GM21825 (cell line): ENCODE data around the gene NOC4L.

Experiments used
- ATAC-seq: cut with Tn5 transposase; IDR thresholded peaks from one replicate; pipeline ENCODE4 v1.9.1; 2021; ENCODE audit warnings: mild to moderate bottlenecking, moderate library complexity; ENCODE audit not compliant: unreplicated experiment

Gene NOC4L

DNA sequence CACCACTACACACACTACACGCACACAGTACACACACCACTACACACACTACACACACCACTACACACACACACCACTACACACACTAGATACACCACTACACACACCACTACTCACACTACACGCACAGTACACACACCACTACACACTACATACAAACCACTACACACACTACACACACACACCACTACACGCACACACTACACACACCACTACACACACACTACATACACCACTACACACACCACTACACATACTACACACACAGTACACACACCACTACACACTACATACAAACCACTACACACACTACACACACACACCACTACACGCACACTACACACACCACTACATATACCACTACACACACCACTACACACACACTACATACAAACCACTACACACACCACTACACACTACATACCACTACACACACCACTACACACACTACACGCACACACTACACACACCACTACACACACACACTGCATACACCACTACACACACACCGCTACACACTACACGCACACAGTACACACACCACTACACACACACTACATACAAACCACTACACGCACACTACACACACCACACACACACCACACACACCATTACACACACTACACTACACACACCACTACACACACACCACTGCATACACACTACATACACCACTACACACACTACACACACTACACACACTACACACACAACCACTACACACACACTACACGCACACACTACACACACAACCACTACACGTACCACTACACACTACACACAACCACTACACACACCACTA is 11.7 kb downstream of the NOC4L start:
- no peak for ATAC-seq

GRCh38 chr12:132156573-132157325 is 12.5 kb downstream of the NOC4L start:
- no peak for ATAC-seq

- no peak for ATAC-seq
Observed at GRCh38 chr12:132157733-132158409, 13.6 kb downstream of the NOC4L start.

DNA sequence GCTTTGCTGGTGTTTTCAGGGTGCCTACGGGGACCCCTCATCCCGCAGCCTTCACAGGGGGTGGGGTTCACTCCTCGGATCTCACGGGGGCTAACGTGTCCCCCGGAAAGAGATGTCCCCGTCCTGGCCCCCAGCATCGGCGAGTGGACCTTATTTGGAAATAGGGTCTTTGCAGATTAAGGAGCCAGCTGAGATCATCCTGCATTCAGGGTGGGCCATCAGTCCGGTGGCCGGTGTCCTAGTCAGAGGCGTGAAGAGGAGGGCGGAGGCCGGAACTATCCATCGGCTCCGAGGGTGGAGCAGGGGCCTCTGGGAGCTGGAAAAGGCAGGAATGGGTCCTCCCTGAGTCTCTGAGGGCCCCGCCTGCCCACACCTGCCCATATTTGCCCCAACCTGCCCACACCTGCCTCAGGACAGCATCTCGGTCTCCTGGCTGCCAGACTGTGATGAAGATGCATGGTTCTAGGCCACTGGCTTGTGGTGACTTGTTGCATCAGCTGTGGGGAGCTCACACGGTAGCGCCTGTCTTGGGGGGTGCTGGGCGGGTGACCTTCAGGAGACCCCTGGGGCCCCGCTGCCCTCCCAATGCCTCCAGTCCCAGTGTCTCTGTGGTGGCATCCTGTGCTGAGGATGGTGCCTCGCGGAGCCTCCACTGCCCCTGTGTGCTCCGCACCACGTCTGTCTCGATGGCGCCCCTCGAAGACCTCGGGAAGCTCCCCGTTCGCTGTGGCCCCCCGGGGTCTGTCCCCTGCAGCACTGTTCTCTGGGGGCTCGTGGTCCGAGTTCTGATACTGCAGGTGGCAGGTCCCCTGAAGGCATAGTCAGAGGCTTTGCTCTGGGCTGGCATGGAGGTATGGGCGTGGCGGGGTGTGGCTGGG is 14.7 kb downstream of the NOC4L start:
- ATAC-seq: no peak

DNA sequence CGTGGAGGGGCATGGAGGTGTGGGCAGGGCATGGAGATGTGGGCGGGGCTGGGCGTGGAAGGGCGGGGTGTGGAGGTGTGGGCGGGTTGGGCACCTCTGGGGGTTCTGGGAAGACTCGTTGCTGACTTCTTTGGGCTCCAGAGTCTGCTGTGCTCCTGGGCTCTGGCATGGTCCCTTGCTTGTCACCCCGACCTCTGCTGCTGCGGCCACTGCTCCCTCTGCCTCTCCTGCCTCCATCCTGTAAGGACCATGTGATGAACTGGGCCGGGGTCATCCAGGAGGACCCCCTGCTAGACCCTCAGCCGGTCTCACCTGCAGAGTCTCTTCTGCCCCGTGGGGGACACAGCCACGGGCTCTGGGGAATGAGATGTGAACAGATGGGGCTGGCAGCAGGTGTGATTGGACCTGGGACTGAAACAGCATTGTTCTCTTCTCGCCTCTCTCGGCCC is 15.3 kb downstream of the NOC4L start:
- ATAC-seq: no peak

DNA sequence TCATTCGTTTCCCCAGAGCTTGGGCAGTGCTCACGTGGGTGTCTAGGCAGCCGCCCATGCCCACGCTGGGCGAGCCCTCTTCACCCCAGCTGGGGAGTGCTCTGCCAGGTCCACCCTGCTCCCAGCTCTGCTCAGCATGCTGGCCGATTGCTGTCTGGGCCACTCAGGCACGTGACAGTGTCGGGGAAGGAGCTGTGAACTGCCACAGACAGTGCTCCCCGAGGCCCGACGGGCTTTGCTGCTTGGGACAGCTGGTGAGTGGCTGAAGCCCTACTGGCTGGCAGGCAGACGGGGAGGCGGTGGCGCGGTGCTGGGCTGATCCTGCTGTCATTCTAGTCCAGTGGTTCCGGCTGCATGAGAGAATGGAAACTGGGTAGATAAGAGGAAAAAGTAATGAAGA is 15.8 kb downstream of the NOC4L start:
- no peak for ATAC-seq

DNA sequence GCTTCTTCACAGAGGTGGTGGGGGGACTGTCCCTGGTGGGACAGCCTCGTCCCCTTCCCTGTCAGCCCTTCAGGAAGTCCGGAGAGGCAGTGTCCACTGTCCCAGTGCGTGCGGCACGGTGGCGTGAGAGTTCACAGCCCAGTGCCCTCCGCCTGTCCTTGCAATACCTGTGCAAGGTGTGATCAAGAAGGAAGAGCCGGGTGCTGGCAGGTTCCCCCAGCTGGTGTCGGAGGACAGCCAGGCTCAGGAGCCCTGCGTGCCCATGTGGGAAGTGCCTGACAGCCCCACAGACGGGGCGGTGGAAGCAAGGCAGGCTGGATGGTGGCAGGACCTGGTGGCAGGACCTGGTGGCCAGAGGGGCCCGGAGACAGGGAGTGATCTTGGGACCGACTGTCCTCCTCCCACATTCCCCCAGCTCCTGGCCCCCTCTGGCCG is 16.4 kb downstream of the NOC4L start:
- ATAC-seq: no peak

DNA sequence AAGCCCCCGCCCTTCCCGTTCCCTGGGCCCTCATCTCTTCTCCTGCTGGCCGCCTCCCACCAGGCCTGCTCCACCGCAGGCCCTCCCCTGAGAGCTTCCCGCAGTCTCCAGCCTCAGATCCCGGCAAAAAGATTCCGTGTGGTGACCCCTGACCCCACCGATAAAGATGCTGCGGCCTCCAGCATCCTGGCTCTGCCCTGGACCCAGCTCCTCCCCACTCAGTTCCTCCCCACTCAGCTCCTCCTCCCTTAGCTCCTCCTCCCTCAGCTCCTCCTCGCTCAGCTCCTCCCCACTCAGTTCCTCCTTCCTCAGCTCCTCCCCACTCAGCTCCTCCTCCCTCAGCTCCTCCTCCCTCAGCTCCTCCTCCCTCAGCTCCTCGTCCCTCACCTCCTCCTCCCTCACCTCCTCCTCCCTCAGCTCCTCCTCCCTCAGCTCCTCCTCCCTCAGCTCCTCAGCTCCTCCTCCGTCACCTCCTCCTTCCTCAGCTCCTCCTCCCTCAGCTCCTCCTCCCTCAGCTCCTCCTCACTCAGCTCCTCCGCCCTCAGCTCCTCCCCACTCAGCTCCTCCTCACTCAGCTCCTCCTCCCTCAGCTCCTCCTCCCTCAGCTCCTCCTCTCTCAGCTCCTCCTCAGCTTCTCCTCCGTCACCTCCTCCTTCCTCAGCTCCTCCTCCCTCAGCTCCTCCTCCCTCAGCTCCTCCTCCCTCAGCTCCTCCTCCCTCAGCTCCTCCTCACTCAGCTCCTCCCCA is 17.0 kb downstream of the NOC4L start:
- no peak for ATAC-seq

DNA sequence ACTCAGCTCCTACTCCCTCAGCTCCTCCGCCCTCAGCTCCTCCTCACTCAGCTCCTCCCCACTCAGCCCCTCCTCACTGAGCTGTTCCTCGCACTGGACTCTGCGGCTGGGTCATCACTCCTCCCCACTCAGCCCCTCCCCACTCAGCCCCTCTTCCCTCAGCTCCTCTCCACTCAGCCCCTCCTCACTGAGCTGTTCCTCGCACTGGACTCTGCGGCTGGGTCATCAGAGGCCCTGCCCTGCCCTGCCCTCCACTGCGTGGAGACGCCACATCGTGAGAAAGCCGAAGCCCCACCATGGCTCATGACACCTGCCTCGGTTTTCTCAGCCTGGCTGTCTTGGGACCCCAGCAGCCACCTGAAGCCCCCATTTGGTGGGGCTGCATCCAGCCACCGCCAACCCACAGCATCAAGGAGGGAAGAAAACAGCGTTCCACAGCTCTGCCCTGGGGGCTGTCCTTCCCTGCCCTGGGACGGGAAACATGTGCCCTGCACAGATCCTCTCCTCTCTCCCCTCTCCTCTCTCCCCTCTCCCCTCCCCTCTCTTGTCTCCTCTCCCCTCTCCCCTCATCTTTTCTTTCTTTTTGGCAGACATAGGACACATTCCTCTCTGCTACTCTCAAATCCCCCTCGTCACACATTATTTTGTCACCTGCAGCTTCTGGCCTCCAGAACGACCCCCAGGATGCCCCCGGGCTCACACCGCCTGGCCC is 17.7 kb downstream of the NOC4L start:
- no peak for ATAC-seq

DNA sequence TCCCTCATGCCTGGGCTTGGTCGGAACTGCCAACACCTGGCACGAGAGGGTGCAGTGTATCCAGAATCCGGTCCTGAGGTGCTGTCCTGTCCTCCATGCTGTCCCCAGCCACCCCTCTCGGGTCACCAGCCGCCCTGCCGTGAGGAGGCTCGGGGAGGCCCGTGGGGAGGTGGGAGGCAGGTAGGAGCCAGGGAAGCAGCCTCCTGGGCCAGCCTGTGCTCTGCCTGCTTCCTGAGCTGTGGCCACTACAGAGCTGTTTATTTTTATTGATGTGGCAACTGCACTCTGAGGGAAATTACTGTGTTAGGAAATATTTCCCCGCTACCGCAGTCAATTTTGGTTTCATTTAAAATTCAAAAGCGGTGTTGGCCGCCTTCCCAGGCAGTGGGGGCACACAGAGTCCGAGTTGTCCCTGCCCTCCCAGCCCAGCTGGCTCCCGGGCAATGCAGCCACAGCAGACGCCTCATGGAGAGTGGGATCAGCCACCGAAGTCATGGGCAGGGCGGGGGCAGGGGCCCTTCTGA is 18.3 kb downstream of the NOC4L start:
- ATAC-seq: no peak

DNA sequence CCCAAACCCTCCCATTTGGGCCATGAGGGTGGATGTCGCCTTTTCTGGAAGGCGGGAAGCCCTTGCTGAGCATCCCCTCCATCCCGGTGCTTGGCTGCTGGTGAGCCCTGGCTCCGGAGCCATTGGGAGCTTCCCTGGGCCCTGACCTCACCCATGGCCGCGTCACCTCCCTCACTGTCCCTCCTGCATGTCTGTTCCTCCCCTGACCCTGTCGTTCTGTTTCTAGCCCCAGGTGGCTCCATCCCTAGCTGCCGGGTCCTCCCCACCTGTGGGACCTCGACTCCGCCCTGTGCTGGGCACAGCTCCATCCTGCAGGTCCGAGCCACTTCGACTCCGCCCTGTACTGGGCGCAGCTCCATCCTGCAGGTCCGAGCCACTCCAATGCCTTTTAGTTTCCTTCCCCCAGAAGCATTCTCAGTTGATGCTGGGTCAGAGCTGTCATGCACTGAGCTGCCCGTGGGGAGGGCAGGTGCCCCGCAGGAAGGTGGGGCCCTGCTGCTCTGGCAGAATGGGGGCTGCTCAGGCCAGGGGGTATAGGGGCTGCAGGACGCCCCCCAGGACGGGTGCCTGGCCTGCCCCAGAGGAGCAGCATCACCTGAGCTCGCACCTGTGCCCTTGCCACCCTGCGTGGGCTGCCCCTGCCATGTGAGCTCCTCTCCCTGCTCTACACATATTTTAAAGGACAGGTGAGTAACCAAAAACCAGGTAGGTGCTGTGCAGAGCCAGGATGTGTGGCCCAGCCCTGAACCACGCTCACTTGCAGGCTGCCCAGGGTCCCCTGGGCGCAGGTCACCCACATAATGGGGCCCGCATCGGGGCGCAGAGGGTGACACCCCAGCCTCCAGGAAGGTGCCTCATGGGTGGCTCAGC is 19.0 kb downstream of the NOC4L start:
- no peak for ATAC-seq

DNA sequence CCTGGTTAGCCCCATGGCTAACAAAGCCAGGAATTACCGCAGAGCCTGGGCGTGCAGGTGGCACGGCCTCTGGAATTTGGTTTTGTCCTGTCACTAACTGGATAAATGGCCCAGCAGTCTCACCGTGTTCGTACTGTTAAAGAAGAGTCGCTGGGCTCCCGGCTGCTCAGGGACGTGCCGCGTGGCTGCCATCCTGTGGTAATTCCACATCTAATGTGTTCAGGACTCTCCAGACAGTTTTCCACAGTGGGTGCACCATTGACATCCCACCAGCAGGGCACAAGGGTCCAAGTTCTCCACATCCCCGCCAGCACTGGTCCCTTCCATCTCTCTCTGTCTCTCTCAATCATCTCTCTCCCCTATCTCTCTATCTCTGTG is 19.6 kb downstream of the NOC4L start:
- no peak for ATAC-seq

DNA sequence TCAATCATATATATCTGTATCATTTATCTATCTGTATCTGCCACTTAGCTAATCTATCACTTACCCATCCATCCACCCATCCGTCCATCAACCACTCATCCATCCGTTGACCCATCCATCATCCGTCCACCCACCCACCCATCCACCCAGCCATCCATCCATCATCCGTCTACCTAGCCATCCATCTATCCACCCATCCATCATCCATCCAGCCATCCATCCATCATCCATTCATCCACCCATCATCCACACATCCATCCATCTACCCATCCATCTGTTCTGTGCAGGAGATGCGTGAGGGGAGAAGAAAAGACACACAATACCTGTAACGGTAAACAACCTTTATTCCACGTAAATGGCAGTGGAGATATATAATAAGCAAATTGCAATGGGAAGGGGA is 20.2 kb downstream of the NOC4L start:
- ATAC-seq: no peak

DNA sequence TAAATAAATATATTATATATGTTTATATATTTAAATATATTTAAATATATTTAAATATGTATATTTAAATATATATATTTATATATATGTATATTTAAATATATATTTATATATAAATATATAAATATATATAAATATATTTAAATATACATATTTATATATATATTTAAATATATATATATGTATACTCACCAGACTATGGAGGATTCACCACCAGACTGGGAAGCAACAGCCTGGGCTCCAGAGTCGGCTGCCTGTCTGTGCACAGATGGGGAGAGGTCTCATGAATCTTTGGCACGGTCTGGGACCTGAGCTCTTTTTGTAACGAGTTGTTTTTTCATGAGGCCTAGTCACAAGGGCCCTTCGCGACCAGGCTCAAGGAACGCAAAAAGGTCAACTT is 21.3 kb downstream of the NOC4L start:
- ATAC-seq: no peak

GRCh38 chr12:132166093-132166492 is 21.8 kb downstream of the NOC4L start:
- no peak for ATAC-seq

DNA sequence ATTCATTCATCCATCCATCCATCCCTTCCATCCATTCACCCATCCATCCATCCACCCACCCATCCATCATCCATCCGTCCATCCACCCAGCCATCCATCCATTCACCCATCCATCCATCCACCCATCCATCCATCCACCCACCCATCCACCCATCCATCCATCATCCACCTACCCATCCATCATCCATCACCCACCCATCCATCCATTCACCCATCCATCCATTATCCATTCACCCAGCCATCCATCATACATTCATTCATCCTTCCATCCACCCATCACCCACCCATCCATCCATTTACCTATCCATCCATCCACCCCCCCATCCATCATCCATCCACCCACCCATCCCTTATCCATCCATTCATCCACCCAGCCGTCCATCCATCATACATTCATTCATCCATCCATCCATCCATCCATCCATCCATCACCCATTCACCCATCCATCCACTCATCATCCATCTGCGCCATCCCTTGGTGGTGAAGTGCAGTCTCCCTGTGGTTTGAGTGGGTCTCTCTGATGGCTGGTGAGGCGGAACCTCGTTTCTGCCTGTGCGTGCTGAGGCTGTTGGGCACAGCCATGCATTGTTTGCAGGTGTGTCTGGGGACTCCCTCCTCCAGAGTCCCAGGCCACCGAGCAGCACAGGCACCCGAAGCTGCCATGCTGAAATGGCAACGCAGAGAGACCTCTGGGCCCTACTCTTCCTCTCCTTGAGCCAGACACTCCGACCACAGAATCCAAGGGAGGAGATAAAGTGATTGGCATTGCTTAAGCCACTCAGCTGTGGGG is 22.7 kb downstream of the NOC4L start:
- ATAC-seq: no peak

- ATAC-seq: no peak
Observed at GRCh38 chr12:132167611-132168310, 23.5 kb downstream of the NOC4L start.
